OCI-M2 (cell line): ENCODE results near the gene SLC66A2.
A peak's percentile ranks its signal among the peaks of the same experiment; 100 is the strongest.

ENCODE experiments used
- DNase-seq: peaks from one replicate; lab custom pipeline; 2025; ENCODE audit not compliant: unreplicated experiment; lab: John Stamatoyannopoulos, UW

The SLC66A2 gene

DNA sequence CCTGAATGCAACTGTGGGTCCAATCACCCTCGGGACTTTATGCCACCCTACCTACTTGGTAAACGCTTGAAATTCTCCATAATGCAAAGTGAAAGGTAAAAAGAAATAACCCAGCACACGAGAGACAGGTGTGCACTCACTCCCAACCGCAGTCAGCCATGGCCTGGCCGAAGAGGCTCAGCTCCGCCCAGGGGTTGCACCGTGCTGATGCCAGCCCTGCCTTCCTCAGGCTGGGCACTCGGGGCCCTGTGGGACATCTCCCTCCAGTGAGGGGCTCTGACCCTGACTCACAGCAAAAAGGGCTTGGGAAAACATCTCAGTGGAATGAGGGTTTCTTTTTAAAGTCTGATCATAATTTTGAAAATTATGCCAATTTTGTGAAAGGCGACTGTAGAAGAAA lies 13.3 kb downstream of the SLC66A2 start:
- DNase-seq: no peak

GRCh38 chr18:79937103-79937860 lies 14.2 kb downstream of the SLC66A2 start:
- no peak for DNase-seq

DNA sequence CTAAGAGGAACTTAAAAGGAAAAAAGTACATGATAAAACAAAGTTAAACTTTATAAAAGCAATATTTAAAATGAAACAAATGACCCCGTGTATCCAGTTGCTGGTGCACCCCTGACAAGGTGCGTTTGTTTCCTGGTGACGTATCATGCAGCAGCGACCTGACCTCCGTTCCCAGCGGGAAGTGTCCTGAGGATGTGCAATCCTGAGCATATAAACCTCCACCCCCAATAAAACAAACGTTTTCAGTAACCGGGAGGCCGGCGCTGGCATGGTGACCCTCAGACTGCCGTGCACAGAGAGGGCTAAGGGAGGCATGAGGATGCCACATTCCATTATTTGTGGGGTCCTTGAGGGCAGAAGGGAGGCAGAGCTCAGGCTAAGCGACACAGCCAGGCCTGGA lies 14.8 kb downstream of the SLC66A2 start:
- DNase-seq: no peak

- DNase-seq: no peak
Observed at GRCh38 chr18:79935925-79936324, 15.5 kb downstream of the SLC66A2 start.

- no peak for DNase-seq
Observed at GRCh38 chr18:79935499-79935898, 16.0 kb downstream of the SLC66A2 start.

- DNase-seq: no peak
Observed at GRCh38 chr18:79935098-79935480, 16.4 kb downstream of the SLC66A2 start.

DNA sequence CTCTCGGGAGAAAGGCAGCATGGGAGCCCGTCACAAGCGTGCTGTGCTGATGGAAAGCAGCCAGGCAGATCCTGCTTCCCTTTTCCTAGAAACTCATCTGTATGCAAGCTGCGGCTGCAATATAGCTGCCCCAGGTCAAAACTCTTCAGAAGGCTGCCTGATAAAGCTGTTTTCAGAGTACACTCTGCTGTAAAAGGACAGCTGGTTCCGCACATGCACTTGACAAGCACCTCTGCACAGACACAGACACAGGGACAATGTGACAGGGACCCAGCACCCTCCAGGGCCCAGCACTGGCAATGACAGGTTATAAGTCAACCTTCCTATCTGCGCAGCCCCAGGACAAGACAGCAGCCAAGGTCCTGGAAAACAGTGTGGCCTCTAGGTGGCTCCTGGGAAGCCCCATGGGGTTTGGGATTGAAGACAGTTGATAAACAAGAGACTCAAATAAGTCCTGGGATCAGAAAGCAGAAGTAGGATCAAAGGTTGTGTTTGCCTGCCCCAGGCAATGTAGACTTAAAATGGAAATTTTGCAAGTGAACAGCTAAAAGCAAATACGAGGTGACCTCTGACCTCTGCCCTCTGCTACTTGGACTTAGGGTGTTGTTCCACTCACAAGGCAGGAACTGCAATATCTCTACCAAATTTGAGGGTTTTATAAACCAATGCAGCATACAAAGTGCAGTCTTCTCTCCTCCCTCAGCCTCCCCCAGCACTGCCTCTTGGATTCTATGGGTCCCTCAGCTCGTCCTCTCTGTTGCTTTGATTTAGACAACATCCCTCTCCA lies 16.9 kb downstream of the SLC66A2 start:
- DNase-seq: peak; percentile 18

DNA sequence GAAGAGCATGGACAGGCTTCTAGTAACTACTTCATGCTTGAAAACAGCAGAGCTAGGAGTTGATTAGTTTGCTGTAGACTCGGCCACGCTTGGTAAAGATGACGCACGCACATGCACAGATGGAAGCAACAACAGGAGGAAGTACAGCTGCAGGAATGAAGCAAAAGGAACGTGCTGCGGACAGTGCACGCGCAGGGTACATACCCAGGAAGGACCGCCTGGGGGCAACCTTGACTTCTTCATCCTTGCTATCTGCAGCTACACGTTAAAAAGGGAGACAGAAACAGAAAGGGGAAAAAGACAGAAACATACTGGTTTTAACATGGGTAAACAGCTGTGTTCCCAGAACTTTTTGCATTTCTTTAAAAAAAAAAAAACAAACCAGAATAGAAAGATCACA lies 17.7 kb downstream of the SLC66A2 start:
- peak; percentile 41 for DNase-seq

- DNase-seq: no peak
Observed at GRCh38 chr18:79932907-79933306, 18.5 kb downstream of the SLC66A2 start.

GRCh38 chr18:79931475-79931874 lies 20.0 kb downstream of the SLC66A2 start:
- no peak for DNase-seq

- DNase-seq: no peak
Observed at GRCh38 chr18:79930020-79930642, 21.3 kb downstream of the SLC66A2 start.

DNA sequence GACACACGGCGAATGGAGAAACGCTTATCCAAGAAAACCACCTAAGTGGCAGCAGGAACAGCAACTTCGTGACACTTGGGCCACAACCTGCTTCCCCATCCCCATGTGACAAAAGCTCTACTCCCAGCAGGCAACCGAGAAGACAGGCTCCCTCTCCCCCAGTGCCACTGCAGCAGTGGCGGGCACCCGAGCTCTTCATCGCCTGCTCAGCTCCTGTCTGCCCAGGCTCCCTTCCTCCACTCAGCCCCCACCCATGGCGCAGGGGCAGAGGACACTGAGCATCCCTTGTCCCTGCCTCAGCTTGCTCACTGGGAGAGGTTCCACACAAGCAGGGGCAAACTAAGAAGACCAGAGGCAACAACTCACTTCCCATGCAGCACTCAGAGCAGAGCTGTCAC lies 22.9 kb downstream of the SLC66A2 start:
- DNase-seq: no peak

DNA sequence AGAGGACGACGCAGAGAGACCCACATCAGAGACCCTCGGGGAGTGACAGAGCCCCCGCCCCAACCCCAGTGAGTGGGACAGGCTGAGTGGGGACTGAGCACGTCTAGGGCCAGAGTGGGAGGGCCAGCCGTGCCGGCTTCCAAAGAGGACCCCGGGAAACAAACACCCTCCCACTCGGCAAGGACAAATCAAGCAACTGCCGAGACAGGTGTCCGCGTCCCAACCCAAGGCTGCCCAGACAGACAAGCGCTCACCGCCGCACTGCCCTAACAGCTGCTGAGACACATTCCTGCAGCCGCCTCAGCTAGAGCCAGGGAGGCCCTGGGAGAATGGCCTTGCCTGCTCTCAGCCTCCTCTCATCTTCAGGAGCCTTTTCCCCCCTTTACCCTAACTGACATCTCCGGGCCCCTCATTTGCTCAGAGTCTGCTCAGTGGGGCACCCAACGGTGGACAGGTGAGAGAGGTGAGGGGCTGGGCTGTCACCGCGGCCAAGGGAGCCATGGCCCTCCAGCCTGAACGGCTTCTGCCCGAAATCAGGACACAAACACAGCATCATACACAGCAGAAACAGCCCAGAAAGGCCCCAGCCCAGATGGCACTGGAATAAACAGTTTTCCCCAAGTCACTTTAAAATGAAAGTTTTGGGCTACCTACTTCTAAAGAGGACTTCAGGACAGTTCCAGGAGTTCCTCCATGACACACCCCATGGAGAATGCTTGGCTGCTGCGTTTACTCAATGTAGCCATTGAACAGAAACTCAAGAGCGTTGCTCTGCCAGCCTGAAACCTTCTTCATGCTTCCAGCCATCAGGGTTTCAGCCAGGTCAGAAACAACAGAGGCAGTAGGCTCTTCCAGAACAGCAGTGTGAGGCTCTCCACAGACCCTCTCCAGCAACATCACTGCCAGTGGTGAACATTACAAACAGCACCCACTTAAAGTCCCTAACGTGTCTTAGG lies 23.6 kb downstream of the SLC66A2 start:
- no peak for DNase-seq

- no peak for DNase-seq
Observed at GRCh38 chr18:79926715-79927606, 24.5 kb downstream of the SLC66A2 start.

DNA sequence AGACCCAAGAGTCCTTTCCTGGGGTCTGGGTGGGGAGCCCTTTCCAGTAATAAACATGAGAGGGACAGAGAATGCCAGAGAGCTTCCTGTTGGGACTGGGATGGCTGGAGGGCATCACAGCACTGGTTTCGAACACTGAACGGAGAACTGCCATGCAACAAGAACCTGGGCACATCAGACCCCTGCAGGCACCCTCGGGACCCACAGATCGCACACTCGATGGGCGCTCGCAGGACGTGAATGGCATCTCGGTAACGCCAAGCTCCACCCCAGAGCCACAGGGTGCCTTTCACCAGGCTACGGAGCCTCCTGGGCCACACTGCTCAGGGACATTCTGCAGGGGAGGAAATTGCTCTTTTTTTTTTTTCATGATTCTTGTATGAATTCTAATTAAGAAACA lies 25.1 kb downstream of the SLC66A2 start:
- DNase-seq: no peak

DNA sequence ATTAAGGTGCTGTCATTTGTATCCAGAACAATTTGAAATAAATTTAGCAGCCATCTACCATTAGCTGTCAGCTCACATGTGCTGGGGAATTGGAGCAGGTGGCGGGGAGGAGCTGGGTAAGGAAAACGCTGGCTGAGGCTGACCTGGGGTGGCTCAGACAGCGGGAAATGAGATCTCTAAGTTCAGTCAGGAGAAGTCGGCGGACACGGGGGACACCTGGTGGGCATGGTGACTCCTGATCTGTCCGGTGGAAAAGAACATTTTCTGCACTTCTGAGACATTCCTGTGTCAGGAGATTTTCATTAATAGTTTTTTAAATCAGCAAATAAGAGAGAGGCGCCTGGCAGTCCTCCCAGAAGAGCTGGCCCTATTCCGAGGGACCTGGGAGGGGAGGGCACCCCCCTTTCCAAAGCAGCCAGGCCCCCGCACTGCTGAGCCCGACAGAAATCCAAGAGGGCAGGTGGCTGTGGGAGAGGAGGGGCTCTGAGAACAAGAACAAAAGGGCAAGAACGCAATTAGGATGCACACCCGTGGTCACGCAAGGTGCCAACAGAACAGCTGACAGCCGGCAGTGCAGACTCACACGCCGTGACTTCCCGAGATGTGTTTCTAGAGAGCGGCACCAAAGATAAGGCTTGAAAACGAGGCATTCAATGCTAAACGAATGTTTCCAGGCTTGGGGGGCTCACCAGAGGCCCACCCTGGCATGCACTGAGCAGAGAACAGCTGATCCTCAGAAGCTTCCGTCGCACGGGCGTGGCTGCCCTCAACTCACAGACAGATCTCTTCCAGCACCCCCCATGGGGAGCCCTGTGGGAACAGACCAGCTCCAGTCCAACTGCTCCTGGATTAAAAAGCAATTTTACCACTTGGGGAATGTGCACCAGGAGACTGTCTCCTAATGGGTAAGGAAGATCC lies 26.4 kb downstream of the SLC66A2 start:
- no peak for DNase-seq

GRCh38 chr18:79923896-79924585 lies 27.4 kb downstream of the SLC66A2 start:
- no peak for DNase-seq

DNA sequence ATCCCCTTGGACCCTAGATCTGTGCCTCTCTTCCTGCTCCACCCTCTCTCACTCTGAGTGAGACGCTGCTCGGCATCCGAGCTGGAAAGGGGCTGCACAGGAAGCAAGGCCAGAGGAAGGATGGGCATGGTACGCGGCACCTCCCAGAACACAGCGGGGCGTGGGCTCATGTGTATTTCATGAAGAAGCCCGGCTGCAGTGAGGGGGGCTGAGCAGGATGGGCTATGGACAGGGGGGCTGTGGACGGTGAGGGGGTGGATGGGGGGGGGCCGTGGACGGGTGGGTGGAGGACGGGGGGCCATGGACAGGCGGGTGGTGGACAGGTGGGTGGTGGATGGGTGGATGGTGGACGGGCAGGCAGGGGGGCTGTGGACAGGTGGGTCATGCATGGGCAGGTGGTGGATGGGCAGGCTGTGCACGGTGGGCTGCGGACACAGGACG lies 28.5 kb downstream of the SLC66A2 start:
- no peak for DNase-seq
